HCT116 (cell line): ENCODE data around the gene PSMC3. TPM values are rescaled to one million over a fixed set of nuclear protein-coding genes. Genes with fewer than 3 reads are reported as not detected.

Experiments used
- ATAC-seq: fragments of 200-7000 bp; cut with Tn5 transposase; 2 replicates; pipeline ENCODE4 v1.9.1; 2020; ENCODE audit warnings: mild to moderate bottlenecking, moderate library complexity
- BruUV-seq: library from RNA; stranded (reverse); fragments of 400-500 nt; replicated peaks from 2 replicates; lab custom pipeline; 2021; lab: Mats Ljungman, UMichigan
- CTCF ChIA-PET: fragments of 300-600 bp; sonication (Branson Sonifier 250); formaldehyde crosslinking; loops from one replicate; lab custom pipeline; 2021; ENCODE audit warnings: antibody characterized with exemption; lab: Charles Lee
- POLR2A ChIA-PET: fragments of 300-600, 350-600 bp; sonication (Branson Sonifier 250); formaldehyde crosslinking; loops from one replicate; lab custom pipeline; 2021; ENCODE audit warnings: antibody characterized with exemption; lab: Charles Lee
- RAD21 ChIA-PET, 2 experiments: fragments of 300-600 bp; sonication (Branson Sonifier 250); formaldehyde crosslinking; loops; one replicate each; lab custom pipeline; 2023; ENCODE audit warnings: low total read pairs in 2 of 2; ENCODE audit not compliant: uncharacterized antibody in 2 of 2, unreplicated experiment in 2 of 2, low non-redundant PET in 1 of 2; lab: Charles Lee
- DNase-seq: peaks from one replicate; pipeline ENCODE4 v3.0.0-alpha.2; 2010; ENCODE audit warnings: low read depth, low spot score
- H2AFZ ChIP-seq: fragments of 200-600 bp; shearing (Covaris generic), sonication (generic); 2 replicates; pipeline ENCODE4 v1.6.1; 2017; ENCODE audit warnings: low read depth, mixed run types, mixed read lengths, antibody characterized with exemption, low read length; ENCODE audit not compliant: poor library complexity, severe bottlenecking
- H3K27ac ChIP-seq: 2 replicates; pipeline ENCODE4 v1.5.1; 2012; ENCODE audit warnings: low read depth, low read length
- H3K27me3 ChIP-seq: fragments of 200-600 bp; sonication (generic); 2 replicates; pipeline ENCODE4 v1.6.1; 2016; ENCODE audit warnings: mixed run types, low read length, mixed read lengths; ENCODE audit not compliant: insufficient read depth
- H3K36me3 ChIP-seq, 2 experiments: fragments of 200-500 bp in 1 of 2; fragments of 200-600 bp in 1 of 2; sonication (Bioruptor generic) in 1 of 2; sonication (generic) in 1 of 2; 2 replicates each; pipeline versions ENCODE4 v1.5.1 to v1.6.1; 2014 to 2016; ENCODE audit warnings: low read length in 2 of 2, inconsistent platforms in 1 of 2, mixed read lengths in 1 of 2, mixed run types in 1 of 2; ENCODE audit not compliant: insufficient read depth in 2 of 2, control insufficient read depth in 1 of 2
- H3K4me1 ChIP-seq, 2 experiments: fragments of 200-600 bp in 1 of 2; sonication (generic) in 1 of 2; 2 replicates each; pipeline versions ENCODE4 v1.5.1 to v1.6.1; 2012 to 2017; ENCODE audit warnings: low read length in 2 of 2, inconsistent platforms in 1 of 2, mild to moderate bottlenecking in 1 of 2, mixed read lengths in 1 of 2, mixed run types in 1 of 2, moderate library complexity in 1 of 2; ENCODE audit not compliant: insufficient read depth in 2 of 2, control insufficient read depth in 1 of 2
- H3K4me2 ChIP-seq: fragments of 200-600 bp; sonication (generic); 2 replicates; pipeline ENCODE4 v1.6.1; 2017; ENCODE audit warnings: mixed run types, low read length, mixed read lengths
- H3K4me3 ChIP-seq, 2 experiments: fragments of 200-600 bp in 1 of 2; sonication (generic) in 1 of 2; replicated peaks in 1 of 2; 2 replicates each; pipeline ENCODE4 v1.5.1; 2011 to 2016; ENCODE audit warnings: low read length in 2 of 2, control low read depth in 1 of 2, low read depth in 1 of 2, mild to moderate bottlenecking in 1 of 2, mixed read lengths in 1 of 2, mixed run types in 1 of 2
- H3K79me2 ChIP-seq: fragments of 200-600 bp; sonication (generic); 2 replicates; pipeline ENCODE4 v1.6.1; 2017; ENCODE audit warnings: mild to moderate bottlenecking, mixed run types, low read length, moderate library complexity, mixed read lengths; ENCODE audit not compliant: insufficient read depth
- H3K9ac ChIP-seq: fragments of 200-600 bp; sonication (generic); 2 replicates; pipeline ENCODE4 v1.6.1; 2016; ENCODE audit warnings: low read length, mixed read lengths
- H3K9me2 ChIP-seq: fragments of 200-600 bp; sonication (generic), shearing (Covaris generic); 2 replicates; pipeline ENCODE4 v1.6.1; 2017; ENCODE audit warnings: mixed run types, mild to moderate bottlenecking, moderate library complexity; ENCODE audit not compliant: insufficient read depth
- H3K9me3 ChIP-seq, 2 experiments: fragments of 200-500 bp in 1 of 2; fragments of 200-600 bp in 1 of 2; sonication (Bioruptor generic) in 1 of 2; sonication (generic) in 1 of 2; 2 replicates each; pipeline ENCODE4 v1.6.1; 2014 to 2017; ENCODE audit warnings: low read length in 2 of 2, mixed read lengths in 2 of 2, inconsistent platforms in 1 of 2, low read depth in 1 of 2, mild to moderate bottlenecking in 1 of 2, mixed run types in 1 of 2, moderate library complexity in 1 of 2; ENCODE audit not compliant: control insufficient read depth in 1 of 2, insufficient read depth in 1 of 2
- H4K20me1 ChIP-seq: fragments of 200-600 bp; sonication (generic), shearing (Covaris generic); 2 replicates; pipeline ENCODE4 v1.6.1; 2017; ENCODE audit warnings: mixed run types, mild to moderate bottlenecking, moderate library complexity; ENCODE audit not compliant: insufficient read depth
- CBX3 ChIP-seq: IDR thresholded peaks from 2 replicates; pipeline ENCODE4 v1.6.1; 2012; ENCODE audit warnings: low read depth
- EZH2 ChIP-seq: fragments of 200-600 bp; sonication (generic); IDR thresholded peaks from 2 replicates; pipeline ENCODE4 v1.6.1; 2017; ENCODE audit warnings: antibody characterized with exemption, mixed run types
- FOSL1 ChIP-seq: IDR thresholded peaks from 2 replicates; pipeline ENCODE4 v1.6.1; 2012; ENCODE audit warnings: low read depth
- RAD21 ChIP-seq: IDR thresholded peaks from 2 replicates; pipeline ENCODE4 v1.6.1; 2012; ENCODE audit warnings: low read depth, mild to moderate bottlenecking
- SP1 ChIP-seq: IDR thresholded peaks from 2 replicates; pipeline ENCODE4 v1.6.1; 2012; ENCODE audit warnings: low read depth
- SRF ChIP-seq: IDR thresholded peaks from 2 replicates; pipeline ENCODE4 v1.6.1; 2012; ENCODE audit warnings: low read depth
- YY1 ChIP-seq: IDR thresholded peaks from 2 replicates; pipeline ENCODE4 v1.6.1; 2011; ENCODE audit warnings: low read length, low read depth, moderate library complexity, mild to moderate bottlenecking; ENCODE audit not compliant: insufficient replicate concordance; ENCODE audit errors: extremely low read depth
- ZFX ChIP-seq: fragments of 450-650 bp; IDR thresholded peaks from 2 replicates; pipeline ENCODE4 v1.6.1; 2017
- ZNF274 ChIP-seq: fragments of 200-500 bp; sonication (Bioruptor generic); IDR thresholded peaks from 2 replicates; pipeline ENCODE4 v1.6.1; 2014; ENCODE audit warnings: mild to moderate bottlenecking, low read depth, low read length, inconsistent platforms
- intact Hi-C: fragments of 100-400 bp; cut with micrococcal nuclease; formaldehyde crosslinking; loops from 2 replicates; pipeline ENCODE4 v1.10.0; 2022
- microRNA-seq: library from miRNA; unstranded; fragments of <30 nt; microRNA quantifications from one replicate; pipeline ENCODE4, GENCODE V29; 2016; ENCODE audit warnings: borderline number of aligned reads
- total RNA-seq: library from RNA; stranded (reverse); gene quantifications from one replicate; pipeline ENCODE4 v1.2.1, GENCODE V29; 2021; ENCODE audit not compliant: unreplicated experiment
- TF ChIP-seq, protein P1 (sequence below): IDR thresholded peaks from 2 replicates; pipeline ENCODE4 v1.6.1; 2012

Gene PSMC3
- total RNA-seq, 1 experiment from 2014 or later = 155 TPM

GRCh38 chr11:47369676-47370075 lies 56.6 kb downstream of the PSMC3 start:
- Histone ChIP-seq H4K20me1 (no peaks in the 10 kb centered on the region), H3K79me2 (no peaks in the 10 kb centered on the region), H3K9me2 (no peaks in the 10 kb centered on the region), H3K4me1 (peaks cover 6 to 12% of the 10 kb centered on the region in 2 experiments; a peak in 3 of 4 replicates), H3K27me3 (no peaks in the 10 kb centered on the region), H3K4me2 (no peak overlapping the region), H3K4me3 (no peak overlapping the region), H3K36me3 (no peaks in the 10 kb centered on the region), H3K9me3 (no peaks in the 10 kb centered on the region), H3K27ac (no peak overlapping the region), H2AFZ (no peak overlapping the region), H3K9ac (no peak overlapping the region)
- ChIA-PET POLR2A (no interaction called here), RAD21 (no interaction called here), CTCF (no interaction called here)
- BruUV-seq = no TSS peak
- intact Hi-C loops = loop anchor here (5.0 kb wide), 2 partner anchors 248 to 483 kb away; no protein-coding TSS in a partner anchor
- TF ChIP-seq ZNF274 (no peak), SP1 (no peak), ZFX (no peak), CBX3 (no peak), EZH2 (no peak), YY1 (no peak), SRF (no peak), FOSL1 (no peak), RAD21 (no peak)
- TF ChIP-seq, protein P1, sequence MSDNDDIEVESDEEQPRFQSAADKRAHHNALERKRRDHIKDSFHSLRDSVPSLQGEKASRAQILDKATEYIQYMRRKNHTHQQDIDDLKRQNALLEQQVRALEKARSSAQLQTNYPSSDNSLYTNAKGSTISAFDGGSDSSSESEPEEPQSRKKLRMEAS = no peak
- DNase-seq (no peak), ATAC-seq (no peak)

Small RNA genes within 50 kb of the gene (microRNA-seq; reads per million reads assigned to microRNA genes)
- not detected for gene MIR4487

Other genes starting within 250 kb of the PSMC3 start
- gene ARFGAP2, start 249.6 kb downstream of the PSMC3 start, total RNA-seq = 73.5 TPM
- 63.1 TPM for gene PACSIN3, start 240.0 kb downstream of the PSMC3 start, total RNA-seq
- gene DDB2, start 211.5 kb downstream of the PSMC3 start, total RNA-seq = 64.0 TPM
- 21.5 TPM for gene ACP2, start 177.6 kb downstream of the PSMC3 start, total RNA-seq
- gene NR1H3, start 168.4 kb downstream of the PSMC3 start, total RNA-seq = 23.5 TPM
- gene MADD, start 156.3 kb downstream of the PSMC3 start, total RNA-seq = 37.1 TPM
- gene MYBPC3, start 73.7 kb downstream of the PSMC3 start, total RNA-seq = 0.25 TPM
- 0.32 TPM for gene SPI1, start 47.9 kb downstream of the PSMC3 start, total RNA-seq
- gene SLC39A13, start 17.8 kb downstream of the PSMC3 start, total RNA-seq = 23.9 TPM
- gene RAPSN, start 22.7 kb upstream of the PSMC3 start, total RNA-seq = 0.57 TPM
- 133 TPM for gene CELF1, start 126.7 kb upstream of the PSMC3 start, total RNA-seq
- gene PTPMT1, start 139.2 kb upstream of the PSMC3 start, total RNA-seq = 71.6 TPM
- 13.2 TPM for gene KBTBD4, start 152.5 kb upstream of the PSMC3 start, total RNA-seq
- gene NDUFS3, start 152.6 kb upstream of the PSMC3 start, total RNA-seq = 134 TPM
- not detected for gene FAM180B, start 160.2 kb upstream of the PSMC3 start, total RNA-seq
- gene C1QTNF4, start 168.0 kb upstream of the PSMC3 start, total RNA-seq = 0.34 TPM
- gene MTCH2, start 216.1 kb upstream of the PSMC3 start, total RNA-seq = 138 TPM